HTERT RPE-1 (cell line): Measurements from ENCODE around the gene IKZF5.

Source experiments
- in situ Hi-C: fragments of 300-500 bp; cut with MboI; formaldehyde crosslinking; loops from 4 replicates; pipeline ENCODE4 v1.14.3; 2020; ENCODE audit warnings: low sequenced_read_pairs

IKZF5 gene

DNA sequence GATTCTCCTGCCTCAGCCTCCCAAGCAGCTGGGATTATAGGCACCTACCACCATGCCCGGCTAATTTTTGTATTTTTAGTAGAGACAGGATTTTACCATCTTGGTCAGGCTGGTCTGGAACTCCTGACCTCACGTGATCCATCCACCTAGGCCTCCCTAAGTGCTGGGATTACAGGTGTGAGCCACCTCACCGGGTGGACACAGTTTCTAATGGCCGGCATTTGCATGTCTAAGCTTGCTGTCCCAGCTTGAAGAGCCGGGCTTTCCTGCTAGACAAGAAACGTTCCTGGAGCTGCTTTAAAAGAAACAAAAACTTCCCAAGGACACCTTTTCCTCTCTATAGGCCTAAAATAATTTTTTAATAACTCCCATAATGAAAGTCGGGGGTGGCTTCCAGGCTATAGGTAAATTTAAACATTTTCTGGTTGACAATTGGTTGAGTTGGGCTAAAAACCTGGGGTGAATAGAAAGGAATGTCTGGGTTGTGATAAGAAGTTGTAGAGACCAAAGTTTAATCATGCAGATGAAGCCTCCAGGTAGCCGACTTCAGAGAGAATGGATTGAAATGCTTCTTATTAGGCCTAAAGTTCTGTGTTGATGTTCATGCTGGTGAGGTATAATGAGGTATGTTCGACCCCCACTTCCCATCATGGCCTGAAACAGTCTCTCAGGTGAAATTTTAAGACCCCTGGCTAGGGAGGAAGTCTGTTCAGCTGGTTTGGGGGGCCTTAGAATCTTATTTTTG lies 9.0 kb upstream of the IKZF5 start:
- in situ Hi-C loops, result no loop called here

- in situ Hi-C loops, result no loop called here
These were observed 7.6 kb upstream of the IKZF5 start for GRCh38 chr10:123016228-123016627.

DNA sequence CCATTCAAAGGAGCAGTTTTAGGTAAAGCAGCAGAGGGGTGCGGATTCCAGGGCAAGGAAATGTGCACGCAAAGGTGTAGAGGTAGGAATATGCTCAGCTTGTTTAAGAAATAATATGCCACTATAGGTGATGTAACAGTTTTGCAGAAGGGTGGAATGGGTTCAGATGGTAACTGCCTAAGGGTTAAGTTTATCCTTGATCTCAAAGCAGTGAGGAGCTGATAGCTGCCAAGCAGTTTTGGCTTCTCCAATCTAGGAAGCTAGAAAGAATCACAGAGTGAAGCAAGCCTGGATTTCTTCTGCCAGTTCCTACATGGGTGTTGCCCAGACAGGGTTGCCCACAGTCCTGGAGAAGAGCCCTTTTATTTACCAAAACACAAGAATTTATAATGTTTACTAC lies 6.2 kb upstream of the IKZF5 start:
- in situ Hi-C loops, result no loop called here

GRCh38 chr10:123013456-123014419 lies 5.1 kb upstream of the IKZF5 start:
- in situ Hi-C loops, result no loop called here

DNA sequence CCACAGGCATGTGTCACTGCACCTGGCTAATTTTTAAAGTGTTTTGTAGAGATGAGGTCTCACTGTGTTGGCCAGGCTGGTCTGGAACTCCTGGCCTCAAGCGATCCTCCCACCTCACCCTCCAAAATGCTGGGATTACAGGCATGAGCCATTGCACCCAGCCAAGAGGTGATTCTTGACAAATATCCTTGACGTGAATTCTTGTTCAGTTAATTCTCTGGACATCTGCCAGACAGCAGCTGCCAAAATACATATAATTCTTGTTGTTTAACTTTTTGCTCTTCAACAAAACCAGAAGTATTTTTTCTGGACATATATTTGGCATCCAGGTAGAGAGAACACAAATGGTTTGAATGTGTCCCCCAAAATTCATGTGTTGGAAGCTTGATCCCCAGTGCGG lies 3.4 kb upstream of the IKZF5 start:
- in situ Hi-C loops, result no loop called here

GRCh38 chr10:123009105-123009820 lies 668 bp upstream of the IKZF5 start:
- in situ Hi-C loops, result no loop called here

DNA sequence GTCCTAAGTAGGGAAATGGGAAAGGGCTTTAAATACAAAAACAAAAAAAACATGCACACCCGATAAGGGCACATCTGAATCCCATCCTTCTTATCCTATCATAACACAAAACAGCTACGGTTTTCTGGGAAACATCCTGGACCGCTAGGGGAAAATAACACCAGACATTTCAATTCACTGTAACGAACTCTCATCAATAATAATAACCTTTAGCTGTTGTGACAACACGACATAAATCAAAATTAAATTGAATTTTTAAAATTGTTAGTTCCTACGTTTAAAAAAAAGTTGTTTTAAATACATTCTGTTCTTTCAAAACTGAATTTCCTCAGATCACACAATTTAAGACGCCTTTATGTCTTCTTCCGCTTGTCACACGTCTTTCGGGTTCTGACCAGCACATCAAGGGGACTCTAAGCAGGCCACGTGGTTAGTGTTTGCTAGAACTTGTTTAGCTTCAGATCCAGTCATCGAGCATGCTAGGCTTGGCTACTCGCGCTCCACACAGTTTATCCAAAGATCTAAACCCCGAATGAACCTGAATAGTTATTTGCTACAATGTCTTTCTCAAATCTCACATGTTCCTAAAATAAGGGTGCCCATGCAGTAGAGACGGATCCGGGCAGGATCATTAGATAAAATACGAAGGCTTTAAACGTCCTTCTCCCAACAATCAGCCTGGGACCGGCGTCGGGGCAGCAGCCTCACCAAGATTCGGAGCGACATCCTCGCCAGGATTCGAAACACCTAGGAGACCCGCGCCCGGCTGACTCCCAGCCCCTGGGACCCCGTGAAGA lies 839 bp downstream of the IKZF5 start:
- in situ Hi-C loops, result no loop called here

DNA sequence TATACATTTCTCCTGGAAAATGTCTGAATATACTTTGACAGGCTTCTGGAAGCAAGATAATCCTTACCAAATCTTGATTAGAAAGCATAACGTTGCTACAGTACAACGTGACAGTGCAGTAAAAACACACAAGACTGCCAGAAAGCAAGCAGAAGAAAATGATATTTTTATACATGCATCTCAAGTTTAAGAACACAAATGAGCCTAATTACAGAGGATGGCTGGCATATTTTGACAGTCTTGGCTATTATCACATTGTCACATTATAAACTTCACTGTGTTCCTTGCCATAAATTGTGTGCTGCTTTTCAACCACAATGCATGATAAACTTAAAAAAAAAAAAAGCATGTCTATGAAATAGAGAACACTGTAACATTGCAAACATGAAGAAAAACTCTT lies 4.3 kb downstream of the IKZF5 start:
- in situ Hi-C loops, result no loop called here

GRCh38 chr10:123001370-123001769 lies 7.2 kb downstream of the IKZF5 start:
- in situ Hi-C loops, result no loop called here

DNA sequence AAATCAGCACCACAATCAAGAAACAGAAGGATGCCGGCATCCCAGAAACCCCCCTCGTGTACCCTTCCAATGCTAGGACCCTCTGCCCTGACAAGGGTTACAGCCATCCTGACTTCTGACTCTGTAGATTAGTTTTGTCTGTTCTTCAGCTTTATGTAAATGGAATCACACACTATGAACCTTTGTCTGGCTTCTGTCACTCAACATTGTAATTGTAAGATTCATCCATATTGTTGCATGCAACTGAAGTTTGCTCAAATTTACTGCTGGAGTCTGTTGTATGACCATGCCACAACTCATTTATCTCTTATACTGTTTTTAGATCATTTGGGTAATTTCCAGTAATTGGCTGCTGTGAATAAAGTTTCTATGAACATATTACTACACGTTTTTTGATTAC lies 8.4 kb downstream of the IKZF5 start:
- in situ Hi-C loops, result no loop called here

GRCh38 chr10:122999347-122999746 lies 9.2 kb downstream of the IKZF5 start:
- in situ Hi-C loops, result no loop called here

DNA sequence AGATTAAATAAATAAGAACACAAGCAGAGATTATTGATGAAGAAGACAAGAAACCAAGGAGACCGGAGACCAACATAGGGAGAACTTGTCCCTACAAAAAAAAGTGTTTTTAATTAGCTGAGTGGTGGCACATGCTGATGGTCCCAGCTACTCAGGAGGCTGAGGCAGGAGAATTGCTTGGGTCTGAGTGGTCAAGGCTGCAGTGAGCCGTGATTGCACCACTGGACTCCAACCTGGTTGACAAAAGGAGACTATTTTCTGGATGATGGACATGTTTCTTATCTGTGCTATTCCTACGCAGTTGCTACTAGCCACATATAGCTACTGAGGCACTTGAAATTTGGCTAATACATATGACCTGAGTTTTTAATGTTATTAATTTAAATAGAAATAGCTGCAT lies 9.7 kb downstream of the IKZF5 start:
- in situ Hi-C loops, result no loop called here

DNA sequence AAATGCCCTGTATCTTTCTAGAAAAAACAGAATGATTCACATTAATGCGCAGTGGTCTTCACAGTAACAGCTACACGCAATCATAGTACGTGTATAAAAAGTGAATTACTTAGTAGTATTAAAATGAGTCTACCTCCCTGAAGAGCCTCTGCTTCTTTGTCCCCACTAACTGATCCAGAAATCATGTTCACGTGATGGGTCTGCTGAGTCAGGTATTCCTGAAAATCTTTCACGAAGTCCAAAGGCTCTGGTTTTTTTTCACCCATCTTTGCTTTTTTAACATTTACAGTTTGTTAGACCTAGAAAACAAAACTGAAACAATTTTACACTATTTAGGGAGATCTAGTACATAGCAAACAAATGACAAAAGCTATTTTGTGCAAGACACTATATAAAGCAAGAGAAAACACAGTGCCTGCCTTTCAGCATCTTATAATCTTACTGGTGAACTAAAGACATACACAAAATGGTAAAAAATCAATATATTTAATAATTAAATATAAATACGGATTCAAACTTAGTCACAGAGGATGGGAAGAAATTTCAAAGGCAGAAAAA lies 10.2 kb downstream of the IKZF5 start:
- in situ Hi-C loops, result no loop called here

GRCh38 chr10:122997864-122998263 lies 10.7 kb downstream of the IKZF5 start:
- in situ Hi-C loops, result no loop called here

GRCh38 chr10:122995936-122996335 lies 12.7 kb downstream of the IKZF5 start:
- in situ Hi-C loops, result no loop called here

DNA sequence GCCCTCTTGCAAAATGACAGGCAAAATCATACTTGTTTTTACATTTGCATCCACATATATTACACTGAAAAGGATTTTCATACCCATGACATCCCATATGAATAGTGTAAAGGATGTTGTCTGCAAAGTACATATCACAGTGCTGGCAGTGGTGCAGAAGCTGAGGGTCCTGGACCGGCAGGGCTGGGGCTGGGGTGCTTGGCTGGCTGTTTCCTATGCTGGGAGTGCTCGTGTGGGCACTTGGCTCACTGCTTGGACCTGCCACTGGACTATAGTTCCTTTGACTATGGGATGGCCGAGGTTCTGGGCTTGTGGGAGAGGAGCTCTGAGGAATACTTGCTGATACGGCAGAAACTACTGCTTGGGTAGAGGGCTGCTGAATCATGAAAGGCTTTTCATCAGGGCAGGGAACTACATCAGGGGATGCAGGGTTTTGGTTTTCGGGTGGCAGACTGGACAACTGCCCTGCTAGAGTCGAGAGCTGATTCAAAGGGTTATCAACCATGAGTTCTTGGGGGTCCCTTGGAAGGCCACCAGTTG lies 14.7 kb downstream of the IKZF5 start:
- in situ Hi-C loops, result no loop called here

DNA sequence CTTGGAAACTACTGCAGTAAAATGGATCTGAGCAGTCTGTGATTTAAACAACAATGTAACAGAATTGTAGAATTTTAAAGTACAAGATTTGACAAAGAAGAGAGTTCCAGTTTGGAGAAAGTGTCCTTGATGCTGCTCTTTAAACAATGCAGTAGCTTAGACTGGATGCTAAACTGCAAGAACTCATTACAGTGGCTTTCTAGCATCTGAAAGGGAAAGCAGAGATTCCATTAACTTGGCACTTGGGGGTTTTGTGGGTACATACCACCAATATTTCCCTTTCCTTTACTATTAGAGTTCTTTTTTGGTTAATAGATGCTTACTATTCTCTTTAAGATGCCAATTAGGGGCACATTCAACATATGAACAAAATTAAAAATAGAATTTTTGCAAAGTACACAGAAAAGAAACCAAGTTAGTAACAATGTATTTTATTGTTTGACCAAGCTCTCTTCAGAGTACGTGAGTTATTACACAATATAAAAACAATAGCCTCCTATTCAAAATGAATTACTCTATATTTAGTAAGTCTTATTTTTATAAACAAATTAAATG lies 16.5 kb downstream of the IKZF5 start:
- in situ Hi-C loops, result no loop called here

DNA sequence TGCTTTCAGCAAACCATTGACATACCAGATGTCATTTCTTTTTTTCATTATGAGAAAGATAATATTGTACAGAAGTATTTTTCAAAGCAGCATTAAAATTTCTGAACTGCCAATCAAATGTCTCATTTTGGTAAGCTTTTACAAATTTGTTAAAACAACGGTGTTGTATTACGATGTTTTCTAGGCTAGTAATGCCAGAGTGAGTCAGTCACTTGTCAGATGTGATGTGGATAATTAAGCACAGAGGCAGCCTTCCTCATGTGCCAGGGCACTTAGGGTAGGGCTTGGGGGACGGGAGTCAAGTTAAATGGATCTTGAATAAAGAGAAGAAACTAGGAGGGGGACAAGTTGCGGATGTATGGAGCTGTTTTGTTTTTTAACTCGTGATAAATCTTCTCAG lies 18.3 kb downstream of the IKZF5 start:
- in situ Hi-C loops, result no loop called here

- in situ Hi-C loops, result no loop called here
These were observed 20.1 kb downstream of the IKZF5 start for GRCh38 chr10:122988501-122988900.

DNA sequence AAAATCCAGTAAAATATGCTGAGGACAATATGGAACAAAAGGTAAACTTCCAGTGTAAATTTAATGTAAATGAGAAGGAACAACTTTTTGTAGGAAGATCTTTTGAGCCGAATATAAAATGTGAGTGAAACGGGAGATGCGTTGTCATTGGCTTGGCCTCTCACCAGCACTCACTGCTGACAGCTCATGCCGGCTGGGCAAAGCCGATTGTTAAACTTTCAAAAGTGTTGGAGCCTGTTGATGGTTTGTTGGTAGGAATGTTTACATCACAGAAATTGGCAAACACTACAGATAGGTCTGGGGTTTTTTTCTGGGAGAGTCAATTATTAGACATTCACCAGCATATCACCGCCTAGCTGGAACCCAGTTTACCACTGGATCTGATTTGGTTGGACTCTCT lies 22.3 kb downstream of the IKZF5 start:
- in situ Hi-C loops, result no loop called here
